Tongue (tissue), 2 donors: ENCODE measurements around the gene P2RY6. TPM values are rescaled to one million over a fixed set of nuclear protein-coding genes. Genes with fewer than 3 reads are reported as not detected.
"Not testable (repeated sequence)": the region's sequence is repeated elsewhere in the genome, so short reads cannot be mapped to it uniquely, and the experiment has no call there.

Source experiments
- DNase-seq: peaks from one replicate; pipeline ENCODE4 v3.0.0-alpha.2; 2015
- total RNA-seq: library from RNA; depleted of rRNA; stranded (reverse); fragments of >200 nt; gene quantifications from one replicate; pipeline ENCODE4 v1.2.3, GENCODE V29; 2014

The P2RY6 gene
- total RNA-seq = 1.0 TPM

GRCh38 chr11:73271936-73272679 lies at the start of gene P2RY6:
TSS of gene P2RY6 (plus strand) at chr11:73272338. CDS start at chr11:73296519, 24,181 bp downstream.
- no peak for DNase-seq

DNA sequence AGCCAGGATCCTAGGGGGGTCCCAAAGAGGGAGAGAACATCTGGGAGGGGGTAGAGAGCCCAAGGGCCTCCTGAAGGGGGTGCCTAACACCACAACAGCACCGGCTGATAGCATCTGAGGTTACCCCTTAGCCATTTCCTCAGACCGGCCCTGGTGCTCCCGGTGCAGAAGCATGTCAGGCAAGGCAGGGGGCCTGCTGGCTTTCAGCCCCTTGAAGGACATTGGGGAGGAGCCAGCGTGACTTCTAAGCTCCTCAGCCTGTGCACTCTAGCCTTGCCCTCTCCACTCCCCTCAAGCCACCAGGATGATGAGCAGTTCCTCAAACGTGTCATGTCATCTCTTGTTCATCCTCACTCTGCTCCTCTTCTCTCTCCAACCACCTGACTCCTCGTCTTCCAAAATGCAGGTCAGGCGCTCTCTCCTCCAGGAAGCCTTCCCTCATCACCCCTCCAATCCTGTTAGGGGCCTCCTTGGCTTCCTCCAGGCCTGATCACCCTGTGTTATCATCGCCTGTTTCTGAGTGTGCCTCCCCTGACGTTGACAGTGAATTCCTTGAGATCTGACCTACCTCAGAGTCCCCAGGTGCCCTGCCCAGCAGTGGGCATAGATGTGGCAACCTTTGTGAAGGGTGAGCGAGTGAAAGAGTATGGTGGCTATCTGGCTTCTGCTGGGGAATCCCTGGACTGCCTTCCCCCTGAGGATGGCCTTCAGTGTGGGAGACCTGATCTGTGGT lies 48.0 kb upstream of the P2RY6 start:
- no peak for DNase-seq

DNA sequence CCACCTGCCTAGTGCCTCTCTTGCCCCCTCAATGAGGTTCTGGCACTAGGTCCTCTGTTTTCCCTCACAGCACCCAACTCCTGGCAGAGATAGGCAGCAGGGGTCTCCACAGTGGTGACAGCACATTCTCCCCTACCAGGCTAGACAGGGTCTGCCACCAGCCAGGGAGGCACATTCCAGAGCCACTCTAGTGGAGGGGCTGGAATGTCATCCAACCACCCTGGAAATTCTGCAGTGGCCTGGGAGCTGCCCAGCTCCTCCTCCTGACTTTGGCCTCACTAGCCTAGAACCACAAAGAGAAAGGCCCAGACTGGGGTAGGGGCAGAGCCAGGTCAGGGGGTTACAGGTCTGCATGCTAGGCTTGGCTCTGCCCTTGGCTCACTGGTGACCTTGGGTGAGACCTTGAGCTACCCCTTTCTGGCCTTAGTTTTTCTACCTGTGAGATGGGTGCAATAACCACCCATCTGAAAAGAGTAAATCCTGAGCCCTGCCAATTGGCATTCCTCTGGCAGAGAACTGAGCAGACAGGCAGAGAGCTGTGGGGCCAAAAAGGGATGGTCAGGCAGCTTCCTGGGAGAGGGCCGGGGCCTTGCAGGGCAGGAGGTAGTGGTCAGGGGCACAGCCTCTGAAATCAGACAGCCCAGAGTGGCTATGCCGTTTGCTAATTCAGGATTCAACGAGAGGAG lies 47.0 kb upstream of the P2RY6 start:
- no peak for DNase-seq

- no peak for DNase-seq
Observed at GRCh38 chr11:73225851-73226250, 46.3 kb upstream of the P2RY6 start.

- DNase-seq = no peak
Observed at GRCh38 chr11:73226297-73227006, 45.7 kb upstream of the P2RY6 start.

- peak; percentile 66 for DNase-seq
Observed at GRCh38 chr11:73227571-73228211, 44.4 kb upstream of the P2RY6 start.

GRCh38 chr11:73228268-73229134 lies 43.6 kb upstream of the P2RY6 start:
- DNase-seq = no peak

DNA sequence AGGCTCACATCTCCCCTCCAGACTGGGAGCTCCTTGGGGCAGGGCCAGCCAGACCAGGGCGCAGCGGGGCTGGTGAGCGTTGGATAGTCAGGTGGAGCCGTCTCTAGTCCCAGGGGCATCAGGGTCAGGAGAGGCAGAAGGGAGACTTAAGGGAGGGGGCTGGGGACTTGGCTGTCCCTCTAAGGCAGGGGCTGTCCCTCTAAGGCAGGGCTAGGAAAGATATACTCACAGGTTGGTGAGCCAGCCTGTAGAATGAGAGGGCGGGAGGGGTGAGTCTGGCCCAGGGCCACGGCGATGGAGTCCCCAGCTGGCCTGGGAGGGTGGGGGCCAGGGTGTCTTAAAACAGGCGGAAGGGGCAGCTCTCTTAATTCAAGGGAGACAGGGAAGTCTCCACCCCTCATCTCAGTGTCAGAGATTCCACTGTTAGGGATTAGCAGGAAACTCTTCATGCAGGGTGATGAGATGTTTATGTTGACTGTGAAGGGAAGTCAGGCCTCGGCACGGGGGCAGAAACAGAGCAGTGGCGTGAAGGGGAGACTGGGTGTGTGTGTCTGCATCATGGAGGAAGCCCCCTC lies 42.7 kb upstream of the P2RY6 start:
- peak; percentile 57 for DNase-seq

GRCh38 chr11:73229896-73230875 lies 42.0 kb upstream of the P2RY6 start:
- no peak for DNase-seq

GRCh38 chr11:73230931-73231330 lies 41.2 kb upstream of the P2RY6 start:
- no peak for DNase-seq

GRCh38 chr11:73232487-73232886 lies 39.7 kb upstream of the P2RY6 start:
- not testable (repeated sequence) for DNase-seq

DNA sequence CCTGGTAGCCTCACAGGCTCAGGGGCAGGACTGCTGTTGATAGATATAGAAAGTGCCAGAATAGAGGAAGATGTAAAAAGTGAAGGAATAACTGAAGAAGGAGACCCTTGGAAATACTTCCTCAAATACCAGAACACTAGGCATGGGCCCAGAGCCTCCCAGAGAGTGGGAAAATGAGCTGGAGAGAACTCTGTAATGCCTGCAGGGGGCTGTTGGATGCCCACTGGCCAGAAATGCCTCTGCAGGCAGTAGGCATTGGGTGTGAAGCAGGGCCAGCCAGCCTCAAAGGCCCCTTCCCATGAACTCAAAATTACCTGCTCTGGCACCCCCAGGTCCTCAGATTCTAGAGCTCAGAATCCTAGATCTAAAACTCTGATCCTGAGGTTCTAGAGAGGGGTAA lies 38.9 kb upstream of the P2RY6 start:
- DNase-seq = no peak

- DNase-seq = no peak
Observed at GRCh38 chr11:73233692-73234470, 38.3 kb upstream of the P2RY6 start.

DNA sequence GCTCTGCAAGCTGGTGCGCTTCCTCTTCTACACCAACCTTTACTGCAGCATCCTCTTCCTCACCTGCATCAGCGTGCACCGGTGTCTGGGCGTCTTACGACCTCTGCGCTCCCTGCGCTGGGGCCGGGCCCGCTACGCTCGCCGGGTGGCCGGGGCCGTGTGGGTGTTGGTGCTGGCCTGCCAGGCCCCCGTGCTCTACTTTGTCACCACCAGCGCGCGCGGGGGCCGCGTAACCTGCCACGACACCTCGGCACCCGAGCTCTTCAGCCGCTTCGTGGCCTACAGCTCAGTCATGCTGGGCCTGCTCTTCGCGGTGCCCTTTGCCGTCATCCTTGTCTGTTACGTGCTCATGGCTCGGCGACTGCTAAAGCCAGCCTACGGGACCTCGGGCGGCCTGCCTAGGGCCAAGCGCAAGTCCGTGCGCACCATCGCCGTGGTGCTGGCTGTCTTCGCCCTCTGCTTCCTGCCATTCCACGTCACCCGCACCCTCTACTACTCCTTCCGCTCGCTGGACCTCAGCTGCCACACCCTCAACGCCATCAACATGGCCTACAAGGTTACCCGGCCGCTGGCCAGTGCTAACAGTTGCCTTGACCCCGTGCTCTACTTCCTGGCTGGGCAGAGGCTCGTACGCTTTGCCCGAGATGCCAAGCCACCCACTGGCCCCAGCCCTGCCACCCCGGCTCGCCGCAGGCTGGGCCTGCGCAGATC lies 37.5 kb upstream of the P2RY6 start:
- DNase-seq = no peak

DNA sequence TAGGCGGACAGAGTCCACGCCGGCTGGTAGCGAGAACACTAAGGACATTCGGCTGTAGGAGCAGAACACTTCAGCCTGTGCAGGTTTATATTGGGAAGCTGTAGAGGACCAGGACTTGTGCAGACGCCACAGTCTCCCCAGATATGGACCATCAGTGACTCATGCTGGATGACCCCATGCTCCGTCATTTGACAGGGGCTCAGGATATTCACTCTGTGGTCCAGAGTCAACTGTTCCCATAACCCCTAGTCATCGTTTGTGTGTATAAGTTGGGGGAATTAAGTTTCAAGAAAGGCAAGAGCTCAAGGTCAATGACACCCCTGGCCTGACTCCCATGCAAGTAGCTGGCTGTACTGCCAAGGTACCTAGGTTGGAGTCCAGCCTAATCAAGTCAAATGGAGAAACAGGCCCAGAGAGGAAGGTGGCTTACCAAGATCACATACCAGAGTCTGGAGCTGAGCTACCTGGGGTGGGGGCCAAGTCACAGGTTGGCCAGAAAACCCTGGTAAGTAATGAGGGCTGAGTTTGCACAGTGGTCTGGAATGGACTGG lies 36.8 kb upstream of the P2RY6 start:
- no peak for DNase-seq

- DNase-seq = no peak
Observed at GRCh38 chr11:73236205-73236765, 35.9 kb upstream of the P2RY6 start.

DNA sequence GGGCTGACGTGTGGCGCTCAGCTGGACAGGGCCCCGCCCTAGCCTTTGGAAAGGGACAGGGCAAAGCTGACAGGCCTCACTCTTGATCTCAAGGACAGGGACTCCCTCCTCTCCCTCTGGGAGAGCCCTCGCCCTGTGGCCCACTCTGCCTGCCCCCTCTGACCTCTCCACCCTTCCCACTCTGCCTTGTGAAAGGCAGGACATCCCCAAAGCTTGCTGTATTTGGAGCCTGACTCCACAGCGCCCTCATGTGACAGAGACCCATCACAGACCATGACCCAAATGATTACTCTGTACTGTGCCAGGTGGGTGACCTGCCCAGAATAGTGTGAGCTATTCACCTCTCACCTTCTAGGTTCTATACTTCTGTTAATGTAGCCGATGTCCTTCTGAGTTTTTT lies 35.3 kb upstream of the P2RY6 start:
- DNase-seq = no peak
